Measurements from ENCODE around the gene MTERF4. TPM values are rescaled to one million over a fixed set of nuclear protein-coding genes. Genes with fewer than 3 reads are reported as not detected.

The MTERF4 gene
- total and polyA plus RNA-seq, 10 of the 15 experiments (the other 5 are each of a cell fraction or from before 2014, with no cell fraction given), result 36.7 to 69.1 (median 45.5) TPM

DNA sequence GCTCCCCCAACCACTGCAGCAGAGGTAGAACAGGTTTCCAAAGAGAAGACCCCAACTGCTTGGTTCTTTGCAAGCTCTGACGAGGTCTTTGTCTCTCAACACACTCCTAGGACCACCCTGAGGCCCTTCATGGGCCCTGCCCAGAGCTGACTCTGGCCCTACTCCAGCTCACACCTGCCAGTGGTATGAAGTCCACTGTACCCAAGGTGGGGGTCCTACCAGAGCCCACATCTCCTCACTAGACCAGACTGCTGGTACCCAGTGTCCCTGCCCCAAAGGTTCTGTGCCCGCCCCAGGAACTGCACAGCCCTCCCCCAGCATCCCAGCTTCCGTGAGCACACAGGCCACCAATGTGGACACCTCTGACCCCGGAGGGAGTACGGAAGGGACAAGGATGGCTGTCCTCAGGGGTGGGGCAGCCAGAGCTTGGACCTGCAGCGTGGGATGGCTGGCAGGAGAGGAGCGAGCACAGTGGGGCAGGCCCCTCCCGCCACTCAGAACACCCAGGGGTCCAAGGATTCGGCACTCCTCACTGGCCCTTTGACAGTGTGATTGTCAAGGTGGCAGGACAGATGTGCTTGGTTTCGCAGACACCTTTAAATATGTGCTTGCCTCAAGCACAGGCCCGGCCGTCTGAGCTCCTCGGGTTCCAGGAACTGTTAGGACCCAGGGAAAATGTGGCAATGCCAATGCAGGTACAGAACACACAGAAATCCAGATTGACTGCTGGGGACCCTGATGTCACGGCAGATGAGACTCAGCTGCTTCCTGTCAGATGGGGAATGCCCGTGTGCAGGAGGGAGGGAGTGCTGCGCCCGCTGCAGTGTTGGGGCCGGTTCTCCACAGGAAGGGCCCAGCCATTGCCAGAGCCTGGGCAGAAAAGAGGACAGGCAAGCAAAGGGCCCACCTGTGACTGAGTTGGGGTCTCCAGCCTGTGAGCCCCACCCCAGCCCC, 51.2 kb downstream of the MTERF4 start (continued):
- TF ChIP-seq, protein P1, sequence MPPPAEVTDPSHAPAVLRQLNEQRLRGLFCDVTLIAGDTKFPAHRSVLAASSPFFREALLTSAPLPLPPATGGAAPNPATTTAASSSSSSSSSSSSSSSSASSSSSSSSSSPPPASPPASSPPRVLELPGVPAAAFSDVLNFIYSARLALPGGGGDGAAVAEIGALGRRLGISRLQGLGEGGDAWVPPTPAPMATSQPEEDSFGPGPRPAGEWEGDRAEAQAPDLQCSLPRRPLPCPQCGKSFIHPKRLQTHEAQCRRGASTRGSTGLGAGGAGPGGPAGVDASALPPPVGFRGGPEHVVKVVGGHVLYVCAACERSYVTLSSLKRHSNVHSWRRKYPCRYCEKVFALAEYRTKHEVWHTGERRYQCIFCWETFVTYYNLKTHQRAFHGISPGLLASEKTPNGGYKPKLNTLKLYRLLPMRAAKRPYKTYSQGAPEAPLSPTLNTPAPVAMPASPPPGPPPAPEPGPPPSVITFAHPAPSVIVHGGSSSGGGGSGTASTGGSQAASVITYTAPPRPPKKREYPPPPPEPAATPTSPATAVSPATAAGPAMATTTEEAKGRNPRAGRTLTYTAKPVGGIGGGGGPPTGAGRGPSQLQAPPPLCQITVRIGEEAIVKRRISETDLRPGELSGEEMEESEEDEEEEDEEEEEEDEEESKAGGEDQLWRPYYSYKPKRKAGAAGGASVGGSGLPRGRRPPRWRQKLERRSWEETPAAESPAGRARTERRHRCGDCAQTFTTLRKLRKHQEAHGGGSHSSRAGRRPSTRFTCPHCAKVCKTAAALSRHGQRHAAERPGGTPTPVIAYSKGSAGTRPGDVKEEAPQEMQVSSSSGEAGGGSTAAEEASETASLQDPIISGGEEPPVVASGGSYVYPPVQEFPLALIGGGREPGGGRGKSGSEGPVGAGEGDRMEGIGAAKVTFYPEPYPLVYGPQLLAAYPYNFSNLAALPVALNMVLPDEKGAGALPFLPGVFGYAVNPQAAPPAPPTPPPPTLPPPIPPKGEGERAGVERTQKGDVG (CRISPR knock-in tag; IDR thresholded peaks at IDR 0.05), result no peak
- TF ChIP-seq ASH2L (IDR thresholded peaks at IDR 0.05; ENCODE audit: borderline replicate concordance, low read depth) (no peak), ZBED1 (IDR thresholded peaks at IDR 0.05; ENCODE audit: borderline replicate concordance) (no peak), MXI1 (IDR thresholded peaks at IDR 0.05; ENCODE audit: low read depth, low read length) (no peak), ATF7 (IDR thresholded peaks at IDR 0.05; ENCODE audit: low read depth) (no peak), IKZF2 (IDR thresholded peaks at IDR 0.05) (no peak), NBN (IDR thresholded peaks at IDR 0.05) (no peak), ZSCAN29 (IDR thresholded peaks at IDR 0.05) (no peak), TCF3 (IDR thresholded peaks at IDR 0.05; ENCODE audit: borderline replicate concordance, insufficient read depth, low read depth, low read length) (peak; percentile 40; the same call in 1 of the 2 replicates), BRCA1 (IDR thresholded peaks at IDR 0.05; ENCODE audit: low read depth, low read length) (no peak), SREBF1 (IDR thresholded peaks at IDR 0.05; ENCODE audit: low read length) (no peak), EP300 (IDR thresholded peaks at IDR 0.05; ENCODE audit: borderline replicate concordance in 1 of 2, control insufficient read depth in 1 of 2, low read depth in 2 of 2, low read length in 2 of 2) (no peak), YY1 (IDR thresholded peaks at IDR 0.05; ENCODE audit: low read depth, low read length) (no peak)
- TF ChIP-seq, protein P2, sequence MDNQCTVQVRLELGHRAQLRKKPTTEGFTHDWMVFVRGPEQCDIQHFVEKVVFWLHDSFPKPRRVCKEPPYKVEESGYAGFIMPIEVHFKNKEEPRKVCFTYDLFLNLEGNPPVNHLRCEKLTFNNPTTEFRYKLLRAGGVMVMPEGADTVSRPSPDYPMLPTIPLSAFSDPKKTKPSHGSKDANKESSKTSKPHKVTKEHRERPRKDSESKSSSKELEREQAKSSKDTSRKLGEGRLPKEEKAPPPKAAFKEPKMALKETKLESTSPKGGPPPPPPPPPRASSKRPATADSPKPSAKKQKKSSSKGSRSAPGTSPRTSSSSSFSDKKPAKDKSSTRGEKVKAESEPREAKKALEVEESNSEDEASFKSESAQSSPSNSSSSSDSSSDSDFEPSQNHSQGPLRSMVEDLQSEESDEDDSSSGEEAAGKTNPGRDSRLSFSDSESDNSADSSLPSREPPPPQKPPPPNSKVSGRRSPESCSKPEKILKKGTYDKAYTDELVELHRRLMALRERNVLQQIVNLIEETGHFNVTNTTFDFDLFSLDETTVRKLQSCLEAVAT (IDR thresholded peaks at IDR 0.05), result no peak
- TF ChIP-seq, protein P3, sequence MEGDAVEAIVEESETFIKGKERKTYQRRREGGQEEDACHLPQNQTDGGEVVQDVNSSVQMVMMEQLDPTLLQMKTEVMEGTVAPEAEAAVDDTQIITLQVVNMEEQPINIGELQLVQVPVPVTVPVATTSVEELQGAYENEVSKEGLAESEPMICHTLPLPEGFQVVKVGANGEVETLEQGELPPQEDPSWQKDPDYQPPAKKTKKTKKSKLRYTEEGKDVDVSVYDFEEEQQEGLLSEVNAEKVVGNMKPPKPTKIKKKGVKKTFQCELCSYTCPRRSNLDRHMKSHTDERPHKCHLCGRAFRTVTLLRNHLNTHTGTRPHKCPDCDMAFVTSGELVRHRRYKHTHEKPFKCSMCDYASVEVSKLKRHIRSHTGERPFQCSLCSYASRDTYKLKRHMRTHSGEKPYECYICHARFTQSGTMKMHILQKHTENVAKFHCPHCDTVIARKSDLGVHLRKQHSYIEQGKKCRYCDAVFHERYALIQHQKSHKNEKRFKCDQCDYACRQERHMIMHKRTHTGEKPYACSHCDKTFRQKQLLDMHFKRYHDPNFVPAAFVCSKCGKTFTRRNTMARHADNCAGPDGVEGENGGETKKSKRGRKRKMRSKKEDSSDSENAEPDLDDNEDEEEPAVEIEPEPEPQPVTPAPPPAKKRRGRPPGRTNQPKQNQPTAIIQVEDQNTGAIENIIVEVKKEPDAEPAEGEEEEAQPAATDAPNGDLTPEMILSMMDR (IDR thresholded peaks at IDR 0.05 in 2 of 3, conservative IDR thresholded peaks at IDR 0.05 in 1 of 3; ENCODE audit: control insufficient read depth in 2 of 3, extremely low read depth in 1 of 3, insufficient read depth in 1 of 3, low read depth in 3 of 3, low read length in 3 of 3), result no peak
- TF ChIP-seq, protein P4, sequence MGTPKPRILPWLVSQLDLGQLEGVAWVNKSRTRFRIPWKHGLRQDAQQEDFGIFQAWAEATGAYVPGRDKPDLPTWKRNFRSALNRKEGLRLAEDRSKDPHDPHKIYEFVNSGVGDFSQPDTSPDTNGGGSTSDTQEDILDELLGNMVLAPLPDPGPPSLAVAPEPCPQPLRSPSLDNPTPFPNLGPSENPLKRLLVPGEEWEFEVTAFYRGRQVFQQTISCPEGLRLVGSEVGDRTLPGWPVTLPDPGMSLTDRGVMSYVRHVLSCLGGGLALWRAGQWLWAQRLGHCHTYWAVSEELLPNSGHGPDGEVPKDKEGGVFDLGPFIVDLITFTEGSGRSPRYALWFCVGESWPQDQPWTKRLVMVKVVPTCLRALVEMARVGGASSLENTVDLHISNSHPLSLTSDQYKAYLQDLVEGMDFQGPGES (IDR thresholded peaks at IDR 0.05), result no peak
- TF ChIP-seq, protein P5, sequence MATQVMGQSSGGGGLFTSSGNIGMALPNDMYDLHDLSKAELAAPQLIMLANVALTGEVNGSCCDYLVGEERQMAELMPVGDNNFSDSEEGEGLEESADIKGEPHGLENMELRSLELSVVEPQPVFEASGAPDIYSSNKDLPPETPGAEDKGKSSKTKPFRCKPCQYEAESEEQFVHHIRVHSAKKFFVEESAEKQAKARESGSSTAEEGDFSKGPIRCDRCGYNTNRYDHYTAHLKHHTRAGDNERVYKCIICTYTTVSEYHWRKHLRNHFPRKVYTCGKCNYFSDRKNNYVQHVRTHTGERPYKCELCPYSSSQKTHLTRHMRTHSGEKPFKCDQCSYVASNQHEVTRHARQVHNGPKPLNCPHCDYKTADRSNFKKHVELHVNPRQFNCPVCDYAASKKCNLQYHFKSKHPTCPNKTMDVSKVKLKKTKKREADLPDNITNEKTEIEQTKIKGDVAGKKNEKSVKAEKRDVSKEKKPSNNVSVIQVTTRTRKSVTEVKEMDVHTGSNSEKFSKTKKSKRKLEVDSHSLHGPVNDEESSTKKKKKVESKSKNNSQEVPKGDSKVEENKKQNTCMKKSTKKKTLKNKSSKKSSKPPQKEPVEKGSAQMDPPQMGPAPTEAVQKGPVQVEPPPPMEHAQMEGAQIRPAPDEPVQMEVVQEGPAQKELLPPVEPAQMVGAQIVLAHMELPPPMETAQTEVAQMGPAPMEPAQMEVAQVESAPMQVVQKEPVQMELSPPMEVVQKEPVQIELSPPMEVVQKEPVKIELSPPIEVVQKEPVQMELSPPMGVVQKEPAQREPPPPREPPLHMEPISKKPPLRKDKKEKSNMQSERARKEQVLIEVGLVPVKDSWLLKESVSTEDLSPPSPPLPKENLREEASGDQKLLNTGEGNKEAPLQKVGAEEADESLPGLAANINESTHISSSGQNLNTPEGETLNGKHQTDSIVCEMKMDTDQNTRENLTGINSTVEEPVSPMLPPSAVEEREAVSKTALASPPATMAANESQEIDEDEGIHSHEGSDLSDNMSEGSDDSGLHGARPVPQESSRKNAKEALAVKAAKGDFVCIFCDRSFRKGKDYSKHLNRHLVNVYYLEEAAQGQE (IDR thresholded peaks at IDR 0.05; ENCODE audit: low read depth, low read length), result no peak
